Keratinocyte (primary cell): ENCODE measurements around the gene BRPF3.

Experiments used
- CTCF ChIP-seq, 3 experiments: IDR thresholded peaks in 1 of 3; conservative IDR thresholded peaks in 1 of 3; optimal IDR thresholded peaks in 1 of 3; 2 replicates in 2 of 3; 3 replicates in 1 of 3; pipeline versions ENCODE3 to v1.5.1; 2011; ENCODE audit warnings: low read length in 3 of 3, mild to moderate bottlenecking in 3 of 3, moderate library complexity in 2 of 3, control low read depth in 1 of 3, inconsistent platforms in 1 of 3; ENCODE audit not compliant: insufficient read depth in 2 of 3; ENCODE audit errors: extremely low read depth in 1 of 3
- EZH2 ChIP-seq: IDR thresholded peaks from one replicate; pipeline ENCODE4 v1.6.1; 2012; ENCODE audit warnings: inconsistent platforms, mild to moderate bottlenecking, low read length, moderate library complexity

GRCh38 chr6:36217946-36218345, 21.4 kb downstream of the BRPF3 start:
- TF ChIP-seq CTCF (optimal IDR thresholded peaks at IDR 0.05 in 1 of 3, IDR thresholded peaks at IDR 0.05 in 1 of 3, conservative IDR thresholded peaks at IDR 0.05 in 1 of 3; ENCODE audit: extremely low read depth in 1 of 3, insufficient read depth in 2 of 3, low read length in 3 of 3) (no peak), EZH2 (no peak)
